ENCODE results near the gene SMOC1. TPM values are rescaled to one million over a fixed set of nuclear protein-coding genes. Genes with fewer than 3 reads are reported as not detected.

Gene SMOC1
- total and polyA plus RNA-seq, 2 donors (not counting 1 experiment from before 2014, with no cell fraction given) = 0.06 TPM; not detected in 1

DNA sequence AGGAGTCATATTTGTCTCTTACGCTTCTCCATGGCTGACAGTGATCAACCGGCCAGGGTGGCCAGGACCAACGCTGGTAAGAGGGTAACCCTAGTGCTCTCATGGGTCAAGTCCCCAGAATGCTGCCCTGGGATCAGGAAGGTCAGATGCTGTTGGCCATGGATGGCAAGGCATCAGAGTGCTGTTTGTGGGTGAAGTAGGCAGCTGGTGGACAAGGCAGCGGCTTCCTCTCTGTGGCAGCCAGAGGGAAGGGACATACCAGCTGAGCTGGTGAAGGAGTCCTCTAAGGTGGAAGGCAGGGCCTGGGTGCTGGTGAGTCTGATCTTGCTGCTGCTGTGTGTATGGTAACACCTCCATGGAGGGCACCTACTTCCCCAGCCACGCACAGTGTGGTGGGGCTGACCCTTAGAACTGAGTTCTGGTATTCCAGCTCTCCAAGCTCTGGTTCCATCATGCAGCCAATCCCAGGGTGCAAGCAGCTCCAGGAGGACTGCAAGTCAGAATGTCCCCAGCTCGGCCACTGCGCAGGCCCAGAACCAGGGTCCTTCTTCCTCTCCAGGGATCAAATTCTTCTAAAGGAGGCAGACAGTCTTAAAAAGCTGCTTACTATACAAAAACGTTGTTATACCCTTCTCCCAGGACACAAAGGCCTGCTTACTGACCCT lies 13.4 kb upstream of the SMOC1 start:
- H3K27me3 ChIP-seq (ENCODE audit: control insufficient read depth, insufficient read depth, low read length) = no peaks in the 10 kb centered on the region
- no peaks in the 10 kb centered on the region for H3K4me1 ChIP-seq (ENCODE audit: control insufficient read depth, extremely low read depth, insufficient read depth, low read length)
- H3K4me2 ChIP-seq (ENCODE audit: extremely low read depth, insufficient read depth, low read length) = no peak overlapping the region
- H3K9ac ChIP-seq (ENCODE audit: insufficient read depth, low read length) = no peak overlapping the region
- no peaks in the 10 kb centered on the region for H4K20me1 ChIP-seq (ENCODE audit: control insufficient read depth, extremely low read depth, insufficient read depth, low read length)
- H3K4me3 ChIP-seq (replicated peaks in 1 of 4; ENCODE audit: control extremely low read depth in 1 of 4, insufficient read depth in 1 of 4, low read depth in 3 of 4, low read length in 4 of 4) = no peak overlapping the region
- DNase-seq (ENCODE audit: low read depth in 2 of 2) = no peak
- H3K27ac ChIP-seq (ENCODE audit: insufficient read depth, low read length) = no peak overlapping the region
- H3K79me2 ChIP-seq (ENCODE audit: control insufficient read depth, insufficient read depth, low read length) = no peaks in the 10 kb centered on the region
- no peak overlapping the region for H2AFZ ChIP-seq (ENCODE audit: low read length)
- no peaks in the 10 kb centered on the region for H3K36me3 ChIP-seq (ENCODE audit: control insufficient read depth, insufficient read depth, low read length)
- TF ChIP-seq EZH2 (IDR thresholded peaks at IDR 0.05; ENCODE audit: low read length, missing control alignments) = no peak
- TF ChIP-seq, protein P1, sequence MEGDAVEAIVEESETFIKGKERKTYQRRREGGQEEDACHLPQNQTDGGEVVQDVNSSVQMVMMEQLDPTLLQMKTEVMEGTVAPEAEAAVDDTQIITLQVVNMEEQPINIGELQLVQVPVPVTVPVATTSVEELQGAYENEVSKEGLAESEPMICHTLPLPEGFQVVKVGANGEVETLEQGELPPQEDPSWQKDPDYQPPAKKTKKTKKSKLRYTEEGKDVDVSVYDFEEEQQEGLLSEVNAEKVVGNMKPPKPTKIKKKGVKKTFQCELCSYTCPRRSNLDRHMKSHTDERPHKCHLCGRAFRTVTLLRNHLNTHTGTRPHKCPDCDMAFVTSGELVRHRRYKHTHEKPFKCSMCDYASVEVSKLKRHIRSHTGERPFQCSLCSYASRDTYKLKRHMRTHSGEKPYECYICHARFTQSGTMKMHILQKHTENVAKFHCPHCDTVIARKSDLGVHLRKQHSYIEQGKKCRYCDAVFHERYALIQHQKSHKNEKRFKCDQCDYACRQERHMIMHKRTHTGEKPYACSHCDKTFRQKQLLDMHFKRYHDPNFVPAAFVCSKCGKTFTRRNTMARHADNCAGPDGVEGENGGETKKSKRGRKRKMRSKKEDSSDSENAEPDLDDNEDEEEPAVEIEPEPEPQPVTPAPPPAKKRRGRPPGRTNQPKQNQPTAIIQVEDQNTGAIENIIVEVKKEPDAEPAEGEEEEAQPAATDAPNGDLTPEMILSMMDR (conservative IDR thresholded peaks at IDR 0.05 in 1 of 2, IDR thresholded peaks at IDR 0.05 in 1 of 2; ENCODE audit: low read depth in 1 of 2, low read length in 2 of 2) = no peak
- no peaks in the 10 kb centered on the region for H3K9me3 ChIP-seq (ENCODE audit: control insufficient read depth, insufficient read depth, low read depth, low read length)

DNA sequence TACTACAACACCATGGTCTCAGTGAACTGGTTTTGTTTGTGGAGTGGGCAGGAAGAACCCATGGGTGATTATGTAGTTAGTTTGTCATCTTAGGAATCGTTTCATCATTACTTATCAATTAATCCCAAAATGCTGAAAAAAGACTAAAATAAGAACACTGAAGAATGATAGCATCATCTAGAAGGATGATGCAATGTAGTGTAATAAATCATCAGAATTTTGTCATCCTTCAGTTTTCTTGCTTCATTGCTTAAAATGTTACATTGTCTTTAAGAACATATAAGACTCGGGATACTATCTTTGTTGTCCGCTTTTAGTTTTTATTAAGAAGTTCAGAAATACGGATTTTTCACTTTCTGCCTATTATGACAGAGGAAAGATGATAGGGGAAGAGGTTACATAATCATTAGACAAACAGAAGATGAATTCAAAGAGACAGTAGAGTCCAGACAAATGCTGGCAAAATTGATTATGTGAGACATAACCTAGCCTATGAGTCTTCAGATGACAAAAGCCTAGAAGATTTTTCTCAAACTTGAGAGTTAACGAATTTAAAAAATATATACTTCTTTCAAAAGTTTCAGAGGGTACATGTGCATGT lies 10.8 kb upstream of the SMOC1 start:
- Histone ChIP-seq H3K79me2 (ENCODE audit: control insufficient read depth, insufficient read depth, low read length) (no peaks in the 10 kb centered on the region), H3K4me2 (ENCODE audit: extremely low read depth, insufficient read depth, low read length) (no peak overlapping the region), H4K20me1 (ENCODE audit: control insufficient read depth, extremely low read depth, insufficient read depth, low read length) (no peaks in the 10 kb centered on the region), H3K9me3 (ENCODE audit: control insufficient read depth, insufficient read depth, low read depth, low read length) (no peaks in the 10 kb centered on the region), H3K4me3 (replicated peaks in 1 of 4; ENCODE audit: control extremely low read depth in 1 of 4, insufficient read depth in 1 of 4, low read depth in 3 of 4, low read length in 4 of 4) (no peak overlapping the region), H3K27ac (ENCODE audit: insufficient read depth, low read length) (no peak overlapping the region), H3K9ac (ENCODE audit: insufficient read depth, low read length) (no peak overlapping the region), H3K27me3 (ENCODE audit: control insufficient read depth, insufficient read depth, low read length) (no peaks in the 10 kb centered on the region), H3K4me1 (ENCODE audit: control insufficient read depth, extremely low read depth, insufficient read depth, low read length) (no peaks in the 10 kb centered on the region), H2AFZ (ENCODE audit: low read length) (no peak overlapping the region), H3K36me3 (ENCODE audit: control insufficient read depth, insufficient read depth, low read length) (no peaks in the 10 kb centered on the region)
- TF ChIP-seq EZH2 (IDR thresholded peaks at IDR 0.05; ENCODE audit: low read length, missing control alignments) = no peak
- TF ChIP-seq, protein P1 (conservative IDR thresholded peaks at IDR 0.05 in 1 of 2, IDR thresholded peaks at IDR 0.05 in 1 of 2; ENCODE audit: low read depth in 1 of 2, low read length in 2 of 2) = no peak
- no peak for DNase-seq (ENCODE audit: low read depth in 2 of 2)

DNA sequence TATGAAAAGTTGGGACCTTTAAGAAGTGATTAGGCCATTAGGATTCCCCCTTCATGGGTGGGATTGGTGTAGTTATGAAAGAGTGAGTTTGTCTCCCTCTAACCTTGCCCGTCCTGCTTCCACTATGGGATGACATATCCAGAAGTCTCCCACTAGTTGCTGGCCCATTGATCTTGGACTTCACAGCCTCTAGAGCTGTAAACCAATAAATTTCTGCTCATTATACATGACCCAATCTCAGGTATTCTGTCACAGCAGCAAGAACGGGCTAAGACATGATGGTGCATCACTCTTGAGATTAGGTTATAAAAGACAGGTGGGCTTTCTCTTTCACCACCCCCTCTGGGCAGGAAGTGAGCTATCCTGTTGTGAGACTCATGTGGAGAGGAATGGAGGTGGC lies 8.6 kb upstream of the SMOC1 start:
- TF ChIP-seq EZH2 (IDR thresholded peaks at IDR 0.05; ENCODE audit: low read length, missing control alignments) = no peak
- TF ChIP-seq, protein P1 (conservative IDR thresholded peaks at IDR 0.05 in 1 of 2, IDR thresholded peaks at IDR 0.05 in 1 of 2; ENCODE audit: low read depth in 1 of 2, low read length in 2 of 2) = no peak
- DNase-seq (ENCODE audit: low read depth in 2 of 2) = no peak
- no peak overlapping the region for H3K27ac ChIP-seq (ENCODE audit: insufficient read depth, low read length)
- no peak overlapping the region for H3K9ac ChIP-seq (ENCODE audit: insufficient read depth, low read length)
- no peaks in the 10 kb centered on the region for H4K20me1 ChIP-seq (ENCODE audit: control insufficient read depth, extremely low read depth, insufficient read depth, low read length)
- H3K27me3 ChIP-seq (ENCODE audit: control insufficient read depth, insufficient read depth, low read length) = no peaks in the 10 kb centered on the region
- no peak overlapping the region for H2AFZ ChIP-seq (ENCODE audit: low read length)
- no peaks in the 10 kb centered on the region for H3K79me2 ChIP-seq (ENCODE audit: control insufficient read depth, insufficient read depth, low read length)
- no peaks in the 10 kb centered on the region for H3K36me3 ChIP-seq (ENCODE audit: control insufficient read depth, insufficient read depth, low read length)
- no peaks in the 10 kb centered on the region for H3K4me1 ChIP-seq (ENCODE audit: control insufficient read depth, extremely low read depth, insufficient read depth, low read length)
- no peak overlapping the region for H3K4me2 ChIP-seq (ENCODE audit: extremely low read depth, insufficient read depth, low read length)
- no peaks in the 10 kb centered on the region for H3K9me3 ChIP-seq (ENCODE audit: control insufficient read depth, insufficient read depth, low read depth, low read length)
- H3K4me3 ChIP-seq (replicated peaks in 1 of 4; ENCODE audit: control extremely low read depth in 1 of 4, insufficient read depth in 1 of 4, low read depth in 3 of 4, low read length in 4 of 4) = no peak overlapping the region

Measured in fibroblast of lung (primary cell).